Stimulated activated CD8-positive, alpha-beta memory T cell treated with anti-CD3 and anti-CD28 coated beads, Interleukin-4, amount 100 ng/mL, for 48 hours (primary cell): ENCODE data around the gene TRMT2A.

Experiments
- DNase-seq: peaks from one replicate; pipeline ENCODE4 v3.0.0-alpha.2; 2020

TRMT2A gene

DNA sequence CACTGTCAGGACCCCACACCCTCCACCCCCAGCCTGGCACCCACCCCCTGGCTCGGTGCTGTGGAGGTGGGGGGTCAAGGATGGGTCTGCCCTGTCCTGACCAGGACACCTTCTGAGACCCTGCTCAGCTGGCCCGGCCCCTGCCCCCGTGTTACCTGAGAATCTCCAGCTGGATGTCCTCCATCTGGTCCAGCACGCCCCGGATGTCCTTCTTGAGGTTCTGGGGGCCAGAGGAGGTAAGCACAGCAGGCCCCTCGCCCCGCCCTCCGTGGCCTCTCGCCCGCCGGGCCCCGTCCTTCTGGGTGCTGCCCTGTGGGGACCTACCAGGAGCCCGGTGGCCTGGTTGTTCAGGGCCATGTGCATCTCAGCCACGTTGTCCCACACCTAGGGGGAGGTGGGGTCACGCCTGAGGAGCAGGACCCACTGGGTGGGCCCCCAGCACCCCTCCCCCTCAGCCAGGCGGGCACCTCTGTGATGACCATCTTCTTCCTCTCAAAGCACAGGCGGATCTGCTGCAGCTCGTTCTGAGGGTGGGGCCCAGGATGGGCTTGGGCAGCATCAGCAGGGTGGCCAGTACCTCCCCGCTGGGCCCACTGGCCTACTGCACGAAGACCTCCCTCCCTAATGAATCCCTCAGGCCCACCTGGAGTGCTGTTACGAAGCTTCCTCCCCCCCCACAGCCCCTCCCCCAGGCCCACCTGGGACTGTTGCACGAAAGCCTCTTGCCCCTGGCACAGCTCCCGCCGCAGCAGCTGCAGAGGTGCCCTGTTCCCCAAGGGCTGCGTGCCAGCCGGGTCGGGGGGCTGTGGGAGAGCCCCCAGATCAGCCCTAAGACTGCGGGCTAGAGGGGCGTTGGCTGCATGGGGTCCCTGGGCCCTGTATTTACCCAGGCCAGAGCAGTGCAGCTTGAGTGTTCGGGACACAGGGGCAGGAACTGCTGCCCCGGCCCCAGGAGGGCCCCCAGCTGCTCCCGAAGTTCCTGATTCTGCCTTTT, 32.5 kb upstream of the TRMT2A start:
- no peak for DNase-seq

DNA sequence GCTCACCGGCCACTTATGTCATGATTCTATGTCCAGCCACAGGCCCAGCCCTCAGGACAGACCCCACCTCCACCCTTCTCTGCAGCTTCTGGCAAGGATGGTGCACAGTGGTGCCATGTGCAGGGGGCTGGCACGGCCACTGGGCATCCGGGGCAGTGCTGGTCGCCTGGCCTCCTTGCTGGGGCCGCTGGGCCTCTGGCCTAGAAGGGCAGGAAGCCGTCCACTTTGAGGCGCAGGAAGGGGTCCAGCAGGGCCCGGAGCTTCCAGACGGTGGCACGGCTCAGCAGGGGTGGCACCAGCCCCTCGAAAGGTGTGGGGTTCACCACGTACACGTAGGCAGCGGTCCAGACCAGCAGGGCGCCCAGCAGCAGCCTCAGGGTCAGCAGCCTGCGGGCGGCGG, 31.4 kb upstream of the TRMT2A start:
- no peak for DNase-seq

GRCh38 chr22:20147237-20147988, 30.4 kb upstream of the TRMT2A start:
- DNase-seq: no peak

- DNase-seq: no peak
Observed at GRCh38 chr22:20146777-20147176, 29.8 kb upstream of the TRMT2A start.

GRCh38 chr22:20145832-20146223, 28.8 kb upstream of the TRMT2A start:
- no peak for DNase-seq

DNA sequence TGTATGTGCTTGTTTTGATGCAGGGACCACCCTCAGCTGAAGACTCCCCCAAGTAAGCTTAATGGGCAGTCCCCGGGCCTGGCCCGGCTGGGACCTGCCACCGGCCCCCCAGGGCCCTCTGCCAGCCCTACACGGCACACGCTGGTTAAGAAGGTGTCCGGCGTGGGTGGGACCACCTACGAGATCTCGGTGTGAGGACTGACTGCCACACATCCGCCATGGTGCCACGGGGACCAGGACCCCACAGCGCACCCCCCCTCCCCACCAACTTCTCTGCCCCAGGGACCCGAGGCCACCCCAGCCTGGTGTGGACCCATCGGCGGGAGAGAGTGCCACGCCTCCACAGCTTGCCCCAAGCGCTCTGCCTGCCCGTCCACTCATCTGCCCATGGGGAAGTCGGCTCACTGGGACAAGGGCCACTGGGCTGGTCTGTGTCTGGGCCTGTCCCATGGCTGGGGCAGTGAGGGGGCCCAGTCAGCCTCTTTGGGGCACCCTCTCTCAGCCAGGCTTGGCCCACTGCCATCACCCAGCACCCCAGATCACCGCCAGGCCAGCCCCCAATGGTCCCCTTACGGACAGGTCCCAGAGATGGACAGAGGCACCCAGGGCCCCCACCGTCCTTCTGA, 28.3 kb upstream of the TRMT2A start:
- DNase-seq: no peak

GRCh38 chr22:20143883-20144665, 27.0 kb upstream of the TRMT2A start:
- no peak for DNase-seq

DNA sequence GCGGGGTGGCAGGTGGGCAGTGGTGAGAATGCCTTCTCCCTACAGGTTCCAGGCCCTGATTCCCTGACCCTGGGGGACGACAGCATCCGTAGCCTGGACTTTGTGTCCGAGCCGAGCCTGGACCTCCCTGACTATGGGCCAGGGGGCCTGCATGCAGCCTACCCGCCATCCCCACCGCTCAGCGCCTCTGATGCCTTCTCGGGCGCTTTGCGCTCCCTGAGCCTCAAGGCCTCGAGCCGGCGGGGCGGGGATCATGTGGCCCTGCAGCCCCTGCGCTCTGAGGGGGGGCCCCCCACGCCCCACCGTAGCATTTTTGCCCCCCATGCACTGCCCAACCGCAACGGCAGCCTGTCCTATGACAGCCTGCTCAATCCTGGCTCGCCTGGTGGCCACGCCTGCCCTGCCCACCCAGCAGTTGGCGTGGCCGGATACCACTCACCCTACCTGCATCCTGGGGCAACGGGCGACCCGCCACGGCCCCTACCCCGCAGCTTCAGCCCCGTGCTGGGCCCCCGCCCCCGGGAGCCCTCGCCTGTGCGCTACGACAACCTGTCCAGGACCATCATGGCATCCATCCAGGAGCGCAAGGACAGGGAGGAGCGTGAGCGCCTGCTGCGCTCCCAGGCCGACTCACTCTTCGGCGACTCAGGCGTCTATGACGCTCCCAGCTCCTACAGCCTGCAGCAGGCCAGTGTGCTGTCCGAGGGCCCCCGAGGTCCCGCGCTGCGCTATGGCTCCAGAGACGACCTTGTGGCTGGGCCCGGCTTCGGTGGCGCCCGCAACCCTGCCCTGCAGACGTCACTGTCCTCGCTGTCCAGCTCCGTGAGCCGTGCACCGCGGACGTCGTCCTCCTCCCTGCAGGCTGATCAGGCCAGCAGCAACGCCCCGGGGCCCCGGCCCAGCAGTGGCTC, 25.9 kb upstream of the TRMT2A start:
- no peak for DNase-seq

DNA sequence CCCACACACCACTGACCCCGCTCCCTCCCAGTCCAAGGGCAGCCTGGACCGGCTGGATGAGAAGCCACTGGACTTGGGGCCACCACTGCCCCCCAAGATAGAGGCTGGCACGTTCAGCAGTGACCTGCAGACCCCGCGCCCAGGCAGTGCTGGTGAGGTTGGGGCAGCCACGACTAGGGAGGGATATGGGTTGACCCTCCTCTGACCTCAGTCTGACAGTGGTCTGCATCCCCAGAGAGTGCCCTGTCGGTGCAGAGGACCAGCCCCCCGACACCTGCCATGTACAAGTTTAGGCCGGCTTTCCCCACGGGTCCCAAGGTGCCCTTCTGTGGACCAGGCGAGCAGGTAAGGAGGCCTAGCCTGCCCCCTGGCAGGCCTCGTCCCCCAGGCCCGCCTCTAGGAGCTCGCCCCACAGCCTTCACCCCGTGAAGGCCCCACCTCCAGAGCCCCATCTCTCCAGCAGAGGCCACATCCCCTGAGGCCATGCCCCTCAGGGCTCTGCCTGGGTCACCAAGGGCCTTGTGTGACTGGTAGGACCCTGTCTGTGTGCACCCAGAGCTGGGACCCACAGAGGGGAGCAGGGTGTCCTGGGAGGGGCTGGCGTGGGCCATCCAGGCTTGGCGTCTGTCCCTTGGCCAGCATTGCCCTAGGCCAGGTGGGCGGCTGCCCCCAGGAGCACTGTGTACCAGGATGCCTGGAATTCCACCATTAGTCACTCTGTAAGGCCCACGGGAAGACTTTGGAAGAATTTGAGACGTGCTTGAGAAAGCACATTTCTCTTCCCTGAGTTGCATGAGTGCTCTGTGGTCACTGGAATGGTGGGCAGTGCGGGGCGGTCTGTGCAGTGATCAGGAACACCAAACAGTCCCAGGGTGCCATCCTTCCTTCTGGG, 24.4 kb upstream of the TRMT2A start:
- no peak for DNase-seq

DNA sequence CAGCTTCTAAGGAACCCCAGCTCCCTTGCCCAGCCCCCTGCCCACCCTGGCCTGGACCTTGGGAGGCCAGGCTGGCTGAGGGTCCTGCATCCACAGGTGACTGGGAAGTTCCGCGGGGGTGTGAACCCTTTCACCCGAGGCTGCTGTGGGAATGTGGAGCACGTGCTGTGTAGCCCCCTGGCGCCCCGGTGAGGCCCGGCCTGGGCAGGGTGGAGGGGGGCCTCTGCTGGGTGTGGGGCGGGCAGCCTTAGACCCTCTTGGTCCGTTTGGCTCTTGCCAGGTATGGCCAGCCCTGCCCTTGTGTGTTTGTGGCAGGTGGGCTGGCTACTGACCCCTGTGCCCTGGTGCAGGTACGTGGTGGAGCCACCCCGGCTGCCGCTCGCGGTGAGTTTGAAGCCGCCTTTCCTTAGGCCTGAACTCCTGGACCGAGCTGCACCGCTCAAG, 23.5 kb upstream of the TRMT2A start:
- no peak for DNase-seq

DNA sequence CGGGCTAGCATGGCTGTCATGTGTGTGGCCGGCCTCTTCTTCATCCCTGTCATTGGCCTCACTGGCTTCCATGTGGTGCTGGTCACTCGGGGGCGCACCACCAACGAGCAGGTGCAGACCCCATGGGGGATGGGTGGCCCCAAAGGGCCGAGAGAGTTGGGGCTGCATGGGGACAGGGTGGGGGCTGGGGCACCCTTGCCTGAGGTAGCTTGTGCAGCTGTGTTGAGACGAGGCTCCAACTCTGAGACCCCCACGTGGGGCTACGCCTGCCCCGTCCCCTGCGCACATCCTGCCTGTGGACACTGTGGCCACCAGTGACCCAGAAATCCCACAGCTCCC, 23.1 kb upstream of the TRMT2A start:
- no peak for DNase-seq

GRCh38 chr22:20139391-20140106, 22.5 kb upstream of the TRMT2A start:
- DNase-seq: no peak

- no peak for DNase-seq
Observed at GRCh38 chr22:20138868-20139267, 21.8 kb upstream of the TRMT2A start.

- DNase-seq: no peak
Observed at GRCh38 chr22:20138417-20138738, 21.4 kb upstream of the TRMT2A start.

- no peak for DNase-seq
Observed at GRCh38 chr22:20137671-20138416, 20.8 kb upstream of the TRMT2A start.

- no peak for DNase-seq
Observed at GRCh38 chr22:20137113-20137512, 20.1 kb upstream of the TRMT2A start.

- DNase-seq: no peak
Observed at GRCh38 chr22:20136603-20136873, 19.5 kb upstream of the TRMT2A start.

- no peak for DNase-seq
Observed at GRCh38 chr22:20135806-20136602, 19.0 kb upstream of the TRMT2A start.

GRCh38 chr22:20135265-20135664, 18.2 kb upstream of the TRMT2A start:
- no peak for DNase-seq
